Left renal cortex interstitium (tissue), 4 donors: ENCODE measurements around the gene RNF212B. TPM values are rescaled to one million over a fixed set of nuclear protein-coding genes. Genes with fewer than 3 reads are reported as not detected.

Source experiments
- DNase-seq, 4 donors: peaks; one replicate each; pipeline ENCODE4 v3.0.0-alpha.2; 2013; ENCODE audit warnings: low read depth in 4 of 4, low spot score in 2 of 4, missing footprints in 1 of 4
- polyA plus RNA-seq, 4 donors: library from polyadenylated mRNA; unstranded; fragments of 120-200 nt; gene quantifications; one replicate each; pipeline ENCODE4 v1.2.1, GENCODE V29; 2013; ENCODE audit not compliant: insufficient read length in 4 of 4

The RNF212B gene
- polyA plus RNA-seq, 4 donors, result 0.82 to 2.4 (median 1.9) TPM

DNA sequence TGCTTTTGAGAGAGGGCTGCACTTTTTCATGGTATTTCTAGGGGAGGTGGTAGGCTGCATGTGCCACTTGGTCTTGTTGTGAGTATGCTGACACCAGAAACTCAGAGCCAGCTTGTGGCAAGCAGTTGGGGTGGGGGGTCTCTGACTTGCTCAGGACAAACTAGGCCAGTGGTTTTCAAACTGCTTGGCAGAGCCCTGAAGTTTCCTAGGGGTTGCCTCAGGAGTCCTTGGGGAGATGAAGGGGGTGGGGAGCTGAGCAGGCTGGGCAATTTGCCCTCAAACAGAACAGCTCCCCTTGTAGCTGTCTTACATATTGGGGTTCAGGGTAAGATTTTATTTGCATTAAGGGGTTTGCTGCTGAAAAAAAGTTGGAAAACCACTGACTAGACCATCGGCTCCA, 72.8 kb downstream of the RNF212B start:
- DNase-seq, result no peak

DNA sequence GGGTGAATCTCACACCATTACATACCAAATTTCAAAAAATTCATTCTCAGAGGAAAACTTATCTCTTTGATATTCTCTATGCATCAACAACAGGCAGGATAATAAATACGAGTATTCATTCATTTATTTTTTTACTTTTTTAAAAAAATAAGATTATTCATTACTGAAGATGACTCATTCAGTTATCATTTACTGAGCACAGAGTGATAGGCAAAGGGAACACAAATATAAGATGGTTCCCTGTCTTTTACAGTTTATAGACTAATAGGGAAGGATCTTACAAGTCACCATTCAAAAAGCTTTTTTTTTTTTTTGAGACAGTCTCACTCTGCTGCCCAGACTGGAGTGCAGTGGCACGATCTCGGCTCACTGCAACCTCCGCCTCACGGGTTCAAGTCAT, 78.6 kb downstream of the RNF212B start:
- DNase-seq, result no peak

DNA sequence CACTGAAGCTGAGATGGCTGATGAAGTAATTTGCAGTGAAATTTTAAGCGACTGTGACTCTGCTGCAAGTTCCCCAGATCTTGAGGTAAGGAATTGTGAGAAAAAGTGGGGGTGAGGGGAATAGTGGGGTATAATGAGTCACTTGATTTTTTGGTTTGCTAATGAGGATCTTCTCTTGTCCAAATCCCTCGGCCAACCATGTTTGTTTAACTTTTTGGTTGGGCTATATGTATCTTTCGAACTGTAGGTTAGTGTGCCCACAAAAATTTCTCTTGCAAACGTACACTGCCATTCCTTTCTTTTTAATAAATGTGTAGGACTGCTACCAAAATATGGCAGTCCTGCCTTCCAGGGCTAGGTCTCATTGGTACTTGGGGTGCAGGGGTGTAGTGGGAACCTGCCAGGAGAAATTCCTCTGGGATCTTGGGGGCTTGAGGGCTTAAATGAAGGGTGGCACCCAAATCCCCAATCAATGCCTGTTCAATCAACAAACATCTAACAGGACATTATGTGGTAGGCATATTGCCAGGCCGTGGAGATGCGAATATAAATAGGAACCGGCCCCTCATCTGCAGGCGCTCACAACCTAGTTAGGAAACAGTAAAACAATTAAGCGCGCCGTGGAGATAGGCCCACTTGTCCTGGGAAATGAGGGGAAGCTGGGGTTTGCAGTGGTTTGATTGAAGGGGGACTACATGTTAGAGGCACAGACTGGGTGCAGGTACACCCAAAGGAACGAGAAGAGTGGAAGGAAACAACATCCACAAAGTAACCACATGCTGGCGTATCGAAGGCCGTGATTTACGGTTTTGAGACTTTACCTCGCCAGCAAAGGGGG, 82.2 kb downstream of the RNF212B start:
- no peak for DNase-seq

DNA sequence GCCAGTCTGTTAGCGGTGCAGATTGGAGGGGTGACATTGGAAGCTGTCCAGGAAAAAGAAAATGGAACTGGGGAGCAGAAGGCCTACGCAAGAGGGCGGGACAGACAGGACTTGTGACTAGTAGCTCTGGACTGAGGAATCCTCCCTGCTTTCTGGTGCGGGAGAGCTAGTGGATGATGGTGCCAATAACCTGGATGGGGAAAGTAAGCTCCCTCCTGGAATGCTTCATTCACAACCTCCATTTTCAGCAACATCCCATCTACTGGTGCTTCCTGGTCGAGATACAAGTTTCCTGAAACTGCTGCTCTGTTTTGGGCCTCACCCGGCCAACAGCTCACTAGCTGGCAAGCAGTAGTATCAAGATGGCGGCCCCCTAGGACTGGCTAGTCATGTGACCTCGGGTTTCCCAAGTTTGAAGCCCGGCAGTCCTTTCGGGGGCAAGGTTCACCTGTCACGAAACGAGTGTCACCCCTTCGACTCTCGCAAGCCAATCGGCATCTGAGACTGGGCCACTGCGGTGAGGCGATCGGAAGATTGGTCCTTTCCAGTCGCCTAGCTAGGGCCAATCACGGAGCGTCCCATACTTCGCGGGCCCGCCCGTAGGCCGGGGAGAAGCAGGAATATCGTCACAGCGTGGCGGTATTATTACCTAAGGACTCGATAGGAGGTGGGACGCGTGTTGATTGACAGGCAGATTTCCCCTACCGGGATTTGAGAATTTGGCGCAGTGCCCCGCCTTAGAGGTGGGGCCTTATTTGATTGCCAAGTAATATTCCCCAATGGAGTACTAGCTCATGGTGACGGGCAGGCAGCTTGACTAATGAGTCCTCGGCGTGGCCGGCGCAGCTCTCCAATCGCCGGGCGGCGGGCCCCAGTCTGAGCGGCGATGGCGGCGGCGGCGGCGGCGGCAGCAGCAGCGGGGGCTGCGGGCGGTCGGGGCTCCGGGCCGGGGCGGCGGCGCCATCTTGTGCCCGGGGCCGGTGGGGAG, 83.1 kb downstream of the RNF212B start, which contains the start of gene PABPN1:
PABPN1 (plus strand) TSS at position 874 of the 988 bp plus-strand sequence; CDS start at position 887, 13 bp downstream.
- peak; percentile 99 to 100 (median 100) for DNase-seq

DNA sequence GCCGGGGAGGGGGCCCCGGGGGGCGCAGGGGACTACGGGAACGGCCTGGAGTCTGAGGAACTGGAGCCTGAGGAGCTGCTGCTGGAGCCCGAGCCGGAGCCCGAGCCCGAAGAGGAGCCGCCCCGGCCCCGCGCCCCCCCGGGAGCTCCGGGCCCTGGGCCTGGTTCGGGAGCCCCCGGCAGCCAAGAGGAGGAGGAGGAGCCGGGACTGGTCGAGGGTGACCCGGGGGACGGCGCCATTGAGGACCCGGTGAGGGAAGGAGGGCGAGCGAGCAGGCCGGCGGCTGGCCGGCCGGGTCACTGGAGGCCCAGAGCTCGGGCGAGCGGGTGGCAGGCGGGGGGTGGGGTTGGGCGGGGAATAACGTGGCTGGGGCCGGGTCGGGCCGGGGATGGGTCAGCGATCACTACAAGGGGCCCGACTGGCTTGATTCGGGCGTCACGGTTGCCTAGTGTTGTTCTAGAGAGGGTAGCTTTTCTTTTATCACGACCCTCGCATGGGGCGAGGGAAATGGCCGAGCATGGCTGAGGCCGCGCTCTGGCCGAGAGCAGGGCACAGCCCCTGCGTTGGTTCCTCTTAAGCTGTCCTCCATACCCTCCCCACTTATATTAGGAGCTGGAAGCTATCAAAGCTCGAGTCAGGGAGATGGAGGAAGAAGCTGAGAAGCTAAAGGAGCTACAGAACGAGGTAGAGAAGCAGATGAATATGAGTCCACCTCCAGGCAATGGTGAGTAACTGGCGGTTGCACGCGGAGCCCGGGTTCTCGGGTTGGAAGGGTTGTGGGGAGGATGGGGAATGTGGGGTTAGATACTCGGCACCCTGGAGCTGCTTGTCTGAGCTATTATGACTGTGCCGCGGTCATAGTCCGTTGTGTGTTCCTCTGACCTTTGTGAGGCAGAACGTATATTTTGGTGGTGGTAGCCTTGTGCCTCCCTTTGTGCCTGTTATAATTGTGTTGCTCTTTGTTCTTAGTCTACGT, 84.1 kb downstream of the RNF212B start:
- no peak for DNase-seq

Other genes with a start within 250 kb of the RNF212B start
- gene C14orf93, start 227.8 kb upstream of the RNF212B start, polyA plus RNA-seq, result 10 to 100 TPM; 18.8 to 25.3 (median 23.3) TPM
- gene PSMB5, start 203.0 kb upstream of the RNF212B start, polyA plus RNA-seq, result 100 to 1,000 TPM; 204 to 277 (median 233) TPM
- not detected for gene PSMB11, start 195.7 kb upstream of the RNF212B start, polyA plus RNA-seq
- gene CDH24, start 180.4 kb upstream of the RNF212B start, polyA plus RNA-seq, result 10 to 100 TPM; 13.1 to 46.0 (median 27.1) TPM
- 100 to 1,000 TPM; 172 to 364 (median 273) TPM for gene ACIN1, start 142.8 kb upstream of the RNF212B start, polyA plus RNA-seq
- 10 to 100 TPM; 67.4 to 95.9 (median 73.9) TPM for gene C14orf119, start 142.4 kb upstream of the RNF212B start, polyA plus RNA-seq
- gene CIROP, start 132.9 kb upstream of the RNF212B start, polyA plus RNA-seq, result under 1 TPM in 2 of 4 donors, not detected in 2; 0.05 TPM
- under 1 TPM in 3 of 4 donors, not detected in 1; 0.11 to 0.26 (median 0.14) TPM for gene CEBPE, start 118.7 kb upstream of the RNF212B start, polyA plus RNA-seq
- gene SLC7A8, start 54.3 kb upstream of the RNF212B start, polyA plus RNA-seq, result 100 to 1,000 TPM in 2 of 4 donors, 10 to 100 TPM in 2; 80.6 to 108 (median 96.2) TPM
- 10 to 100 TPM; 22.6 to 28.8 (median 27.5) TPM for gene HOMEZ, start 48.2 kb downstream of the RNF212B start, polyA plus RNA-seq
- gene PPP1R3E, start 64.9 kb downstream of the RNF212B start, polyA plus RNA-seq, result 10 to 100 TPM; 15.6 to 42.2 (median 27.9) TPM
- 10 to 100 TPM; 35.8 to 49.4 (median 42.8) TPM for gene BCL2L2, start 68.9 kb downstream of the RNF212B start, polyA plus RNA-seq
- 100 to 1,000 TPM; 213 to 335 (median 293) TPM for gene PABPN1, start 83.5 kb downstream of the RNF212B start, polyA plus RNA-seq
- gene SLC22A17, start 115.0 kb downstream of the RNF212B start, polyA plus RNA-seq, result 10 to 100 TPM; 50.8 to 79.6 (median 69.3) TPM
- gene EFS, start 127.2 kb downstream of the RNF212B start, polyA plus RNA-seq, result 10 to 100 TPM; 30.5 to 56.8 (median 48.6) TPM
- not detected for gene IL25, start 134.9 kb downstream of the RNF212B start, polyA plus RNA-seq
- 1 to 10 TPM; 1.5 to 3.2 (median 2.7) TPM for gene CMTM5, start 139.1 kb downstream of the RNF212B start, polyA plus RNA-seq
- under 1 TPM; 0.21 to 0.35 (median 0.24) TPM for gene MYH6, start 170.3 kb downstream of the RNF212B start, polyA plus RNA-seq
- under 1 TPM; 0.21 to 0.43 (median 0.33) TPM for gene MYH7, start 197.7 kb downstream of the RNF212B start, polyA plus RNA-seq
- 10 to 100 TPM; 61.7 to 74.2 (median 64.5) TPM for gene NGDN, start 231.8 kb downstream of the RNF212B start, polyA plus RNA-seq